ENCODE data around the gene MBL2.

DNA sequence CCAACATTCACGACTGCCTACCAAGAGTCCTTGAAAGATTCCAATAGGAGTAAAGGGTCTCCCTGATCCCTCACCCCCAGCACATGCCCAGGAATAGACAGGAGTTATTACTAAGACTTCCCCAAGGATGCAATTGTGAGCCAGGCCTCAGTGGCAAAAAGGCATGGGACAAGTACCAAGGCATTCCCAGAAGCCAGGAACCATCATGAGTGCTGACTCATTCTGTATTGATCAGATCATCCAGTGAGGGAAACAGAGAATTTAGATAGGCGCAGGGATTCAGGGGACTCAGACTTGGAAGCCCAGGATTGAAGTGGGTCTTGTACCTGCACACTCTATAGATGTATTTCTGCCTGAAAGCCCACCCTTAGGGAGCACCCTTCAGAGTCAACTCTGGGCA, 21.2 kb downstream of the MBL2 start:
- TF ChIP-seq, protein P1, sequence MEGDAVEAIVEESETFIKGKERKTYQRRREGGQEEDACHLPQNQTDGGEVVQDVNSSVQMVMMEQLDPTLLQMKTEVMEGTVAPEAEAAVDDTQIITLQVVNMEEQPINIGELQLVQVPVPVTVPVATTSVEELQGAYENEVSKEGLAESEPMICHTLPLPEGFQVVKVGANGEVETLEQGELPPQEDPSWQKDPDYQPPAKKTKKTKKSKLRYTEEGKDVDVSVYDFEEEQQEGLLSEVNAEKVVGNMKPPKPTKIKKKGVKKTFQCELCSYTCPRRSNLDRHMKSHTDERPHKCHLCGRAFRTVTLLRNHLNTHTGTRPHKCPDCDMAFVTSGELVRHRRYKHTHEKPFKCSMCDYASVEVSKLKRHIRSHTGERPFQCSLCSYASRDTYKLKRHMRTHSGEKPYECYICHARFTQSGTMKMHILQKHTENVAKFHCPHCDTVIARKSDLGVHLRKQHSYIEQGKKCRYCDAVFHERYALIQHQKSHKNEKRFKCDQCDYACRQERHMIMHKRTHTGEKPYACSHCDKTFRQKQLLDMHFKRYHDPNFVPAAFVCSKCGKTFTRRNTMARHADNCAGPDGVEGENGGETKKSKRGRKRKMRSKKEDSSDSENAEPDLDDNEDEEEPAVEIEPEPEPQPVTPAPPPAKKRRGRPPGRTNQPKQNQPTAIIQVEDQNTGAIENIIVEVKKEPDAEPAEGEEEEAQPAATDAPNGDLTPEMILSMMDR (IDR thresholded peaks at IDR 0.05): no peak
- TF ChIP-seq POLR2AphosphoS5 (IDR thresholded peaks at IDR 0.05; ENCODE audit: low read depth, low read length): no peak
- no peak for TF ChIP-seq RFX5 (IDR thresholded peaks at IDR 0.05; ENCODE audit: low read length)
- TF ChIP-seq YY1 (IDR thresholded peaks at IDR 0.05; ENCODE audit: low read depth): no peak
- no peak for TF ChIP-seq TCF12 (IDR thresholded peaks at IDR 0.05)
- TF ChIP-seq REST (IDR thresholded peaks at IDR 0.05; ENCODE audit: low read depth, low read length): no peak
- no peak for TF ChIP-seq FOXJ3 (CRISPR knock-in tag; IDR thresholded peaks at IDR 0.05)
- no peak for TF ChIP-seq CHD2 (IDR thresholded peaks at IDR 0.05; ENCODE audit: low read length, partially characterized antibody)
- TF ChIP-seq TEAD4 (IDR thresholded peaks at IDR 0.05; ENCODE audit: borderline replicate concordance, insufficient read depth): no peak

All from SK-N-SH (cell line).